Lower leg skin (tissue), 3 donors: Measurements from ENCODE around the gene TLR6.

Experiments
- POLR2A ChIP-seq, 2 donors: fragments of 450-650 bp; IDR thresholded peaks; one replicate each; pipeline ENCODE4 v1.6.1; 2016 to 2017; ENCODE audit warnings: antibody characterized with exemption in 2 of 2, mild to moderate bottlenecking in 1 of 2, moderate library complexity in 1 of 2
- TF ChIP-seq, protein P1 (sequence below), 3 donors: fragments of 450-650 bp; IDR thresholded peaks; one replicate each; pipeline ENCODE4 v1.5.1; 2016; ENCODE audit warnings: antibody characterized with exemption in 3 of 3, mild to moderate bottlenecking in 3 of 3, moderate library complexity in 2 of 3

DNA sequence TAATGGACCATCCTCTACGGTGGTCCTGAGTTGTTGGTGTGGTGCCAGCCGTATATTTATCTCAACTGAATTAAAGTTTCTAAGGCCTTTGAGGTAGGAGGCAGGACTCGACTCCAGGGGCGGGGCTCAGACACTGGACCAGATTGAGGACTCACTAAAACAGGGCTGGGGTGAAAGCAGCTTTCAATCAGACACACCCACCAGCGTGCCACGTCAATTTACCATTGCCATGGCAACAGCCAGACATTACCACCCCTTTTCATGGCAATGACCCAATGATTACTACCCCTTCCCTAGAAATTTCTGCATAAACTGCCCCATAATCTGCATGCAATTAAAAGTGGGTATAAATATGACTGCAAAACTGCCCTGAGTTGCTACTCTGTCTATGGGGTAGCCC lies 45.3 kb downstream of the TLR6 start:
- TF ChIP-seq, protein P1, sequence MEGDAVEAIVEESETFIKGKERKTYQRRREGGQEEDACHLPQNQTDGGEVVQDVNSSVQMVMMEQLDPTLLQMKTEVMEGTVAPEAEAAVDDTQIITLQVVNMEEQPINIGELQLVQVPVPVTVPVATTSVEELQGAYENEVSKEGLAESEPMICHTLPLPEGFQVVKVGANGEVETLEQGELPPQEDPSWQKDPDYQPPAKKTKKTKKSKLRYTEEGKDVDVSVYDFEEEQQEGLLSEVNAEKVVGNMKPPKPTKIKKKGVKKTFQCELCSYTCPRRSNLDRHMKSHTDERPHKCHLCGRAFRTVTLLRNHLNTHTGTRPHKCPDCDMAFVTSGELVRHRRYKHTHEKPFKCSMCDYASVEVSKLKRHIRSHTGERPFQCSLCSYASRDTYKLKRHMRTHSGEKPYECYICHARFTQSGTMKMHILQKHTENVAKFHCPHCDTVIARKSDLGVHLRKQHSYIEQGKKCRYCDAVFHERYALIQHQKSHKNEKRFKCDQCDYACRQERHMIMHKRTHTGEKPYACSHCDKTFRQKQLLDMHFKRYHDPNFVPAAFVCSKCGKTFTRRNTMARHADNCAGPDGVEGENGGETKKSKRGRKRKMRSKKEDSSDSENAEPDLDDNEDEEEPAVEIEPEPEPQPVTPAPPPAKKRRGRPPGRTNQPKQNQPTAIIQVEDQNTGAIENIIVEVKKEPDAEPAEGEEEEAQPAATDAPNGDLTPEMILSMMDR (IDR thresholded peaks at IDR 0.05): no peak
- no peak for TF ChIP-seq POLR2A (IDR thresholded peaks at IDR 0.05)
